GM12878 (cell line): ENCODE measurements around the gene PPME1. TPM values are rescaled to one million over a fixed set of nuclear protein-coding genes. Genes with fewer than 3 reads are reported as not detected.

Experiments used
- FOXK2 ChIP-seq: fragments of 450-650 bp; IDR thresholded peaks from 2 replicates; pipeline ENCODE4 v1.6.1; 2017; ENCODE audit warnings: mild to moderate bottlenecking, moderate library complexity
- IRF4 ChIP-seq: IDR thresholded peaks from 2 replicates; pipeline ENCODE4 v1.6.1; 2011; ENCODE audit warnings: low read depth, low read length
- NR2F1 ChIP-seq: fragments of 450-650 bp; conservative IDR thresholded peaks from 2 replicates; pipeline ENCODE4 v1.6.1; 2017; ENCODE audit warnings: mild to moderate bottlenecking
- RCOR1 ChIP-seq: conservative IDR thresholded peaks from 2 replicates; pipeline ENCODE4 v1.6.1; 2012; ENCODE audit warnings: low read depth, low read length, improper control_type of control experiment
- SIN3A ChIP-seq: IDR thresholded peaks from 2 replicates; pipeline ENCODE4 v1.6.1; 2012; ENCODE audit warnings: low read depth, low read length, improper control_type of control experiment
- TARDBP ChIP-seq: IDR thresholded peaks from 2 replicates; pipeline ENCODE4 v1.6.1; 2016; ENCODE audit warnings: borderline replicate concordance
- TCF7 ChIP-seq: IDR thresholded peaks from 2 replicates; pipeline ENCODE4 v1.6.1; 2014; ENCODE audit warnings: antibody characterized with exemption, borderline replicate concordance
- polyA plus RNA-seq, 11 experiments: library from polyadenylated mRNA; depleted of rRNA in 4 of 11; unstranded in 6 of 11; stranded (reverse) in 5 of 11; fragments of >200 nt; fragmentation: Nextera tagmentation in 4 of 11; fragmentation: Illumina TruSeq in 1 of 11; extraction: Ambion mirVana in 4 of 11; extraction: Trizol in 1 of 11; gene quantifications; 1 replicate in 1 of 11; 2 replicates in 10 of 11; pipeline versions ENCODE4 v1.2.1 to v1.2.3, GENCODE V29; 2011 to 2016; ENCODE audit warnings: inconsistent platforms in 2 of 11, missing spikeins in 2 of 11, low read depth in 1 of 11
- total RNA-seq, 4 experiments: library from RNA; depleted of rRNA in 3 of 4; stranded (reverse); fragments of >200 nt in 3 of 4; fragmentation: Illumina TruSeq in 1 of 4; extraction: Trizol in 1 of 4; gene quantifications; 2 replicates each; pipeline versions ENCODE4 v1.2.1 to v1.2.3, GENCODE V29; 2013 to 2021
- TF ChIP-seq, protein P1 (sequence below): fragments of 450-650 bp; conservative IDR thresholded peaks from 2 replicates; pipeline ENCODE4 v1.6.1; 2017; ENCODE audit warnings: mild to moderate bottlenecking, moderate library complexity
- TF ChIP-seq, protein P2 (sequence below): IDR thresholded peaks from 2 replicates; pipeline ENCODE4 v1.6.1; 2012; ENCODE audit warnings: low read length, inconsistent platforms
- TF ChIP-seq, protein P3 (sequence below): fragments of 150-350 bp; IDR thresholded peaks from 2 replicates; pipeline ENCODE4 v1.6.1; 2016; ENCODE audit warnings: low read depth, low read length

The PPME1 gene
- total and polyA plus RNA-seq, 10 of the 15 experiments (the other 5 are each of a cell fraction or from before 2014, with no cell fraction given), result 3.1 to 51.4 (median 20.8) TPM

DNA sequence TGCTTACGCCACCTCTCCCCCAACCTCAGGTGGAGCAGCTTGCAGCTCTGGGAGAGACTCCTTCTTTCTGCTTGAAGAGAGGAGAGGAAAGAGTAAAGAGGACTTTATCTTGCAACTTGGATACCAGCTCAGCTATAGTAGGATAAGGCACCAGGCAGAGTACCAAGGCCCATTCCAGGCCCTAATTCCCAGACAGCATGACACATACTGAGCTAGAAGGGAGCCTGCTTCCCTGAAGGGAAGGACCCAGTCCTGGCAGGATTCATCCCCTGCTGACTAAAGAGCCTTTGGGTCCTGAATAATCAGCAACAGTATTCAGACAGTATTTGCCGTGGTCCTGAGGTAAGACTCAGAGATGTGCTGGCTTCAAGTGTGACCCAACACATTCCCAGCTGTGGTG lies 41.4 kb downstream of the PPME1 start (continued):
- TF ChIP-seq, protein P1, sequence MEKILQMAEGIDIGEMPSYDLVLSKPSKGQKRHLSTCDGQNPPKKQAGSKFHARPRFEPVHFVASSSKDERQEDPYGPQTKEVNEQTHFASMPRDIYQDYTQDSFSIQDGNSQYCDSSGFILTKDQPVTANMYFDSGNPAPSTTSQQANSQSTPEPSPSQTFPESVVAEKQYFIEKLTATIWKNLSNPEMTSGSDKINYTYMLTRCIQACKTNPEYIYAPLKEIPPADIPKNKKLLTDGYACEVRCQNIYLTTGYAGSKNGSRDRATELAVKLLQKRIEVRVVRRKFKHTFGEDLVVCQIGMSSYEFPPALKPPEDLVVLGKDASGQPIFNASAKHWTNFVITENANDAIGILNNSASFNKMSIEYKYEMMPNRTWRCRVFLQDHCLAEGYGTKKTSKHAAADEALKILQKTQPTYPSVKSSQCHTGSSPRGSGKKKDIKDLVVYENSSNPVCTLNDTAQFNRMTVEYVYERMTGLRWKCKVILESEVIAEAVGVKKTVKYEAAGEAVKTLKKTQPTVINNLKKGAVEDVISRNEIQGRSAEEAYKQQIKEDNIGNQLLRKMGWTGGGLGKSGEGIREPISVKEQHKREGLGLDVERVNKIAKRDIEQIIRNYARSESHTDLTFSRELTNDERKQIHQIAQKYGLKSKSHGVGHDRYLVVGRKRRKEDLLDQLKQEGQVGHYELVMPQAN, result no peak
- TF ChIP-seq RCOR1, result no peak
- no peak for TF ChIP-seq FOXK2
- no peak for TF ChIP-seq SIN3A
- TF ChIP-seq TCF7, result no peak
- no peak for TF ChIP-seq TARDBP
- TF ChIP-seq, protein P2, sequence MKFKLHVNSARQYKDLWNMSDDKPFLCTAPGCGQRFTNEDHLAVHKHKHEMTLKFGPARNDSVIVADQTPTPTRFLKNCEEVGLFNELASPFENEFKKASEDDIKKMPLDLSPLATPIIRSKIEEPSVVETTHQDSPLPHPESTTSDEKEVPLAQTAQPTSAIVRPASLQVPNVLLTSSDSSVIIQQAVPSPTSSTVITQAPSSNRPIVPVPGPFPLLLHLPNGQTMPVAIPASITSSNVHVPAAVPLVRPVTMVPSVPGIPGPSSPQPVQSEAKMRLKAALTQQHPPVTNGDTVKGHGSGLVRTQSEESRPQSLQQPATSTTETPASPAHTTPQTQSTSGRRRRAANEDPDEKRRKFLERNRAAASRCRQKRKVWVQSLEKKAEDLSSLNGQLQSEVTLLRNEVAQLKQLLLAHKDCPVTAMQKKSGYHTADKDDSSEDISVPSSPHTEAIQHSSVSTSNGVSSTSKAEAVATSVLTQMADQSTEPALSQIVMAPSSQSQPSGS, result no peak
- TF ChIP-seq IRF4, result no peak
- TF ChIP-seq NR2F1, result no peak
- TF ChIP-seq, protein P3, sequence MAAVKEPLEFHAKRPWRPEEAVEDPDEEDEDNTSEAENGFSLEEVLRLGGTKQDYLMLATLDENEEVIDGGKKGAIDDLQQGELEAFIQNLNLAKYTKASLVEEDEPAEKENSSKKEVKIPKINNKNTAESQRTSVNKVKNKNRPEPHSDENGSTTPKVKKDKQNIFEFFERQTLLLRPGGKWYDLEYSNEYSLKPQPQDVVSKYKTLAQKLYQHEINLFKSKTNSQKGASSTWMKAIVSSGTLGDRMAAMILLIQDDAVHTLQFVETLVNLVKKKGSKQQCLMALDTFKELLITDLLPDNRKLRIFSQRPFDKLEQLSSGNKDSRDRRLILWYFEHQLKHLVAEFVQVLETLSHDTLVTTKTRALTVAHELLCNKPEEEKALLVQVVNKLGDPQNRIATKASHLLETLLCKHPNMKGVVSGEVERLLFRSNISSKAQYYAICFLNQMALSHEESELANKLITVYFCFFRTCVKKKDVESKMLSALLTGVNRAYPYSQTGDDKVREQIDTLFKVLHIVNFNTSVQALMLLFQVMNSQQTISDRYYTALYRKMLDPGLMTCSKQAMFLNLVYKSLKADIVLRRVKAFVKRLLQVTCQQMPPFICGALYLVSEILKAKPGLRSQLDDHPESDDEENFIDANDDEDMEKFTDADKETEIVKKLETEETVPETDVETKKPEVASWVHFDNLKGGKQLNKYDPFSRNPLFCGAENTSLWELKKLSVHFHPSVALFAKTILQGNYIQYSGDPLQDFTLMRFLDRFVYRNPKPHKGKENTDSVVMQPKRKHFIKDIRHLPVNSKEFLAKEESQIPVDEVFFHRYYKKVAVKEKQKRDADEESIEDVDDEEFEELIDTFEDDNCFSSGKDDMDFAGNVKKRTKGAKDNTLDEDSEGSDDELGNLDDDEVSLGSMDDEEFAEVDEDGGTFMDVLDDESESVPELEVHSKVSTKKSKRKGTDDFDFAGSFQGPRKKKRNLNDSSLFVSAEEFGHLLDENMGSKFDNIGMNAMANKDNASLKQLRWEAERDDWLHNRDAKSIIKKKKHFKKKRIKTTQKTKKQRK, result no peak
